Neural crest cell (in vitro differentiated cells): Measurements from ENCODE around the gene ZBTB21. TPM values are rescaled to one million over a fixed set of nuclear protein-coding genes. Genes with fewer than 3 reads are reported as not detected.
A peak's percentile ranks its signal among the peaks of the same experiment; 100 is the strongest.

Source experiments
- DNase-seq: peaks from one replicate; pipeline ENCODE4 v3.0.0; 2021; ENCODE audit warnings: low read depth, mixed read lengths, low spot score
- H3K27ac Mint-ChIP-seq: one replicate; pipeline ENCODE4 v1.8.0; 2021; ENCODE audit warnings: mild to moderate bottlenecking, mixed read lengths; ENCODE audit not compliant: unreplicated experiment
- H3K27me3 Mint-ChIP-seq: 2 replicates; pipeline ENCODE4 v1.8.0; 2021; ENCODE audit warnings: low read depth, mild to moderate bottlenecking, mixed read lengths
- H3K36me3 Mint-ChIP-seq: 2 replicates; pipeline ENCODE4 v1.8.0; 2021; ENCODE audit warnings: low read depth, mild to moderate bottlenecking, mixed read lengths
- H3K4me1 Mint-ChIP-seq: 2 replicates; pipeline ENCODE4 v1.8.0; 2021; ENCODE audit warnings: mixed read lengths
- H3K4me3 Mint-ChIP-seq: one replicate; pipeline ENCODE4 v1.8.0; 2021; ENCODE audit warnings: mild to moderate bottlenecking, mixed read lengths
- H3K9me3 Mint-ChIP-seq: 2 replicates; pipeline ENCODE4 v1.8.0; 2021; ENCODE audit warnings: mixed read lengths
- total RNA-seq: library from RNA; stranded (reverse); gene quantifications from 2 replicates; pipeline ENCODE4 v1.2.1, GENCODE V29; 2021
- TF ChIP-seq, protein P1 (sequence below): fragments of 200-600 bp; sonication (generic); conservative IDR thresholded peaks from 2 replicates; pipeline ENCODE4 v1.5.0; 2021; ENCODE audit warnings: antibody characterized with exemption, mild to moderate bottlenecking

Gene ZBTB21
- total RNA-seq, 1 donor from 2014 or later, result 16.4 TPM

DNA sequence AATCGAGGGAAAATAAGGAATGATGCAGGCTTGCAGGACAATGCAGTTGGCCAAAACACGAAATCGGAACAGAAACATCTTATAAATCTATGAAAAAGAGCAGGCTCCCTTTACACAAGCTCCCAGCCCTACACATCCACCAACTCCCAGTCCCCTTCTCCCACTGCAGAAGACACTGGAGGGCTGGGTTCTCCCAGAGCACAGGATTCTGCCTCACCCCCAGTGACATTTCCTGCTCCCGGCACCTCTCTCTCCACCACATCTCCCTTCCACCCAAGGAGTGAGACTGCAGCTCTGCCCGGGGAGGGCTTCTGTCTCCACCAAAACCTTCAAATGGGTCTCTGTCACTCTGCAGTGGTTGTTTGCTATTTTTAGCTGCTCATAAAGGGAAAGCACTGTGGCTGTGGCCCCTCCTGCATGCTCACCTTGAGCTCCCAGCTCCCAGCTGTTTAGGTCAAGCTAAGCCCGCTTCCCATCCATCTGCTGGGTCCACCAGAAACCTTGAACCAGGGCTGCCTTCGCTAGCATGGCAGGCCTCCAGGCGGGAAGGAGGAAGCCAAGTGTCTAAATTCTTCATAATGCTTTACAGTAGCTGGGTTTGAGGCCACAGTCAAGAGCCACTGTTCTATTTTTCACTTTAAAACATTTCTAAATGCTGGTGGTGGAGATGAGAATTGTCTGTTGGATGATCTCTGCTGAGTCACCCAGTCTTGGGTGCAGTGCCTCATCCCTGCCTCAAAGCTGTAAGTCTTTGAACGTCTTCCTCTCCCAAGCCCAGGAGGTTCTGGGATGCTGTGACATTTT lies 53.0 kb downstream of the ZBTB21 start:
- no peak for DNase-seq
- Mint-ChIP-seq H3K27ac (no peak overlapping the region), H3K4me3 (peak overlapping the region; percentile 32), H3K4me1 (peaks cover 41% of the 10 kb centered on the region), H3K27me3 (peaks cover 22% of the 10 kb centered on the region), H3K9me3 (no peaks in the 10 kb centered on the region), H3K36me3 (peaks cover 2% of the 10 kb centered on the region)
- TF ChIP-seq, protein P1, sequence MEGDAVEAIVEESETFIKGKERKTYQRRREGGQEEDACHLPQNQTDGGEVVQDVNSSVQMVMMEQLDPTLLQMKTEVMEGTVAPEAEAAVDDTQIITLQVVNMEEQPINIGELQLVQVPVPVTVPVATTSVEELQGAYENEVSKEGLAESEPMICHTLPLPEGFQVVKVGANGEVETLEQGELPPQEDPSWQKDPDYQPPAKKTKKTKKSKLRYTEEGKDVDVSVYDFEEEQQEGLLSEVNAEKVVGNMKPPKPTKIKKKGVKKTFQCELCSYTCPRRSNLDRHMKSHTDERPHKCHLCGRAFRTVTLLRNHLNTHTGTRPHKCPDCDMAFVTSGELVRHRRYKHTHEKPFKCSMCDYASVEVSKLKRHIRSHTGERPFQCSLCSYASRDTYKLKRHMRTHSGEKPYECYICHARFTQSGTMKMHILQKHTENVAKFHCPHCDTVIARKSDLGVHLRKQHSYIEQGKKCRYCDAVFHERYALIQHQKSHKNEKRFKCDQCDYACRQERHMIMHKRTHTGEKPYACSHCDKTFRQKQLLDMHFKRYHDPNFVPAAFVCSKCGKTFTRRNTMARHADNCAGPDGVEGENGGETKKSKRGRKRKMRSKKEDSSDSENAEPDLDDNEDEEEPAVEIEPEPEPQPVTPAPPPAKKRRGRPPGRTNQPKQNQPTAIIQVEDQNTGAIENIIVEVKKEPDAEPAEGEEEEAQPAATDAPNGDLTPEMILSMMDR, result no peak

DNA sequence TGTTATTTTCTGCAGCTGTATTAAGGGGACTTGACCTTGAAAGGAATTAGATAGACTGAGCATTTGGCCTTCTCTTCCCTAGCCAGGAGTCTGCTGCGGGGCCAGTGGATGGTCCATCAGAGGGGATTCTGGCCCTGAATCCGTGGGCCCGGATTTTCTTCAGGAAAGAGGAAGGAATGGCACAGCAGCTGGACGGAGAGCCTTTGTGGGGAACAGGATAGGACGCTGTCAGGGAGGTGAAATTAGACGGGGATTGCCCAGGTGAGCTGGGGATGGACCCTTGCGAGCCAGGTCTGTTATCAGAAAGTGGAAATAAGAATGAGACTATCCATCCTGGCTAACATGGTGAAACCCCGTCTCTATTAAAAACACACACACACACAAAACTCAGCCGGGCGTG lies 54.6 kb downstream of the ZBTB21 start:
- H3K27ac Mint-ChIP-seq, result no peak overlapping the region
- DNase-seq, result no peak
- H3K27me3 Mint-ChIP-seq, result peaks cover 32% of the 10 kb centered on the region
- H3K4me1 Mint-ChIP-seq, result peaks cover 37% of the 10 kb centered on the region
- no peak overlapping the region for H3K4me3 Mint-ChIP-seq
- H3K36me3 Mint-ChIP-seq, result peaks cover 2% of the 10 kb centered on the region
- no peaks in the 10 kb centered on the region for H3K9me3 Mint-ChIP-seq
- TF ChIP-seq, protein P1, result no peak

DNA sequence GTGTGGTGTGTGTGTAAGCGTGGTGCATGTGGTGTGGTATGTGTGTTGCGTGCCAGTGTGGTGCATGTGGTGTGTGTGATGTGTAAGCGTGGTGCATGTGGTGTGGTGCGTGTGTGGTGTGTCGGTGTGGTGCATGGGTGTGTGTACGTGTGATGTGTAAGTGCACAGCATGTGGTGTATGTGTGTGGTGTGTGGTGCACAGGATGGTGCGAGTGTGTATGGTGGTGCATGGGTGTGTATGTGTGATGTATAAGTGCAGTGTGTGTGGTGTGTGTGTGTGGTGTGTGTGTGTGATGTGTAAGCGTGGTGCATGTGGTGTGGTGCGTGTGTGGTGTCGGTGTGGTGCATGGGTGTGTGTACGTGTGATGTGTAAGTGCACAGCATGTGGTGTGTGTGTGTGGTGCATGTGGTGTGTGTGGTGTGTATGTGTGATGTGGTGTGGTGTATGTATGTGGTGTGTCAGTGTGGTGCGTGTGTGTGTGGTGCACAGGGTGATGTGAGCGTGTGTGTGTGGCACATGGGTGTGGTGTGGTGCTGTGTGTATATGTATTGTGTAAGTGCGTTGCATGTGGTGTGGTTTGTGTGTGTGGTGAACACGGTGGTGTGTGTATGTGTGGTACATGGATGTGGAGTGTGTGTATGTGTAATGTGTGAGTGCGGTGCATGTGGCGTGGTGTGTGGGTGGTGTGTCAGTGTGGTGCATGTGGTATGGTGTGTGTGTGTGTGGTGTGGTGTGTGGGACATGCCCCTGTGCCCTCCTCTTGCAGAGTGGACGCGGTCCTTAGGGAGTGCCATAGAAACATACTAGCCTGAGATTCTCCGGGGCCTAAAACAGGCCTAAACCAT lies 55.3 kb downstream of the ZBTB21 start:
- Mint-ChIP-seq H3K9me3 (no peaks in the 10 kb centered on the region), H3K4me3 (no peak overlapping the region), H3K36me3 (peaks cover 2% of the 10 kb centered on the region), H3K27me3 (peaks cover 34% of the 10 kb centered on the region), H3K4me1 (peaks cover 33% of the 10 kb centered on the region), H3K27ac (no peak overlapping the region)
- TF ChIP-seq, protein P1, result no peak
- DNase-seq, result no peak

DNA sequence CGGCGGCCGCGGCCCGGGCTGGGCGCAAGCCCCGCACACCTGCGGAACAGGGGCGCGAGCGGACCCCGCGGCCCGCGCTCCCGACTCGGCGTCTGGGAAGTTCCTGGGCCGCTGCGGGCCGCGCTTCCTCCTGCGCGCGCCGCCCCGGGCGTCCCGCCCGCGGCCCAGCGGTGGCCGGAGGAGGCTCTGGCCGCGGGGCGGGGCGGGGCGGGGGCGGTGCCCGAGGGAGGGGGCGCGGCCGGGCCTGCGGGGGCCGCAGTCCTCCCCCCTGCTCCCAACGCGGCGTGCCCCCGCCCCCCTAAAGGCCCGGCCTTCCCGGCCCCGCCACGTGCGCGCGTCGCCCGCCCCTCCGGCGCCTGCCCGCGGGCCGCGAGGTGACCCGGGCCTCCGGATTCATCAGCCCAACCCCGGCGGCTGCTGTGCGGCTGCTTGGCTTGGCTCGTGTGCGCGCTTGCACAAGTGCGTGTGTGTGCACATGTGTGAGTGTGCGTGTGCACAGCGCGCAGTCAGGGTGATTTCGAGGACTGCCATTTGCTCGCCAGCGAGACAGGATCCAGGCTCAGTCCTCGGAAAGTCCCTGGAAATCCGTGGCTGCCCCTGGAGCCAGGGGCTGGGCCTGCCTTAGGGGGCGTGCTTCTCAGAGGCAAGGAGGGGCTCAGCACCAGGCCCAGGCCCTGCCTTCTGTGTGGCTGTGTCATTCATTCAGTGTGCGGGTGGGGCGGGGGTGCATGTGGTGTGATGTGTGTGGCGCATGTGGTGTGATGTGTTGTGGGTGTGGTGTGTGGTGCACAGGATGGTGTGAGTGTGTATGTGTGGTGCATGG lies 56.1 kb downstream of the ZBTB21 start, which contains the start of gene C2CD2:
Gene C2CD2, minus strand, starts transcription at position 188 of the 823 bp plus-strand sequence. CDS start 370 bp downstream, outside the sequence.
- peaks cover 2% of the 10 kb centered on the region for H3K36me3 Mint-ChIP-seq
- H3K9me3 Mint-ChIP-seq, result no peaks in the 10 kb centered on the region
- H3K27me3 Mint-ChIP-seq, result peaks cover 34% of the 10 kb centered on the region
- DNase-seq, result peak; percentile 37
- TF ChIP-seq, protein P1, result no peak
- H3K4me1 Mint-ChIP-seq, result peaks cover 32% of the 10 kb centered on the region
- H3K4me3 Mint-ChIP-seq, result peak within 1 kb of the TSS; percentile 77
- no peak within 1 kb of the TSS for H3K27ac Mint-ChIP-seq

DNA sequence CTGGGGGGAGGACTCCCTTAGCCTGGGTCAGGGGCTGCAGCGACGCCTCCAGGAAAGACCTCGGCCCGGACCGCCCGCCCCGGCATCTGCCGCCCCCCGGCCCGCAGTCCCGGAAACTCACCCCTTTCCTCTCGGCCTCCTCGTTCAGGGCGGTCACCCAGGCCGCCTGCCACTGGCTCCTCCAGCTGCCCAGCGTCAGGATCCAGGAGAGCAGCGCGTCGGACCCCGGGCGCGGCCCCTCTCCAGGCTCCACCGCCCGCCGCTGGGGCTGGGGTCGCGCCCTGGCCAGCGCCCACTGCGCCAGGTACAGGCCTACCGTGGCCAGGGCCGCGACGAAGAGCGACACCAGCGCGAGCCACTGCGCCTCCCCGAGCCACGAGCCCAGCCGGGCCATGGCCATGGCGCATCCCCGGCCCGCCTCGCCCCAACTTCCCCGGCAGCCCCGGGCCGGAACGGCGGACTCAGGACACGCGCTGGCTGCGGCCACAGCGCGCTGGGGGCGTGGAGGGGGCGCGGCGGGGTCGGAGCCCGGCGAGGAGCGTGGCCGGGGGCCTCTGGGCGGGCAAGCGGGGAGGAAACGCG lies 56.8 kb downstream of the ZBTB21 start:
- Mint-ChIP-seq H3K27ac (no peak overlapping the region), H3K9me3 (no peaks in the 10 kb centered on the region), H3K4me3 (peak overlapping the region; percentile 73), H3K4me1 (peaks cover 31% of the 10 kb centered on the region), H3K36me3 (peaks cover 2% of the 10 kb centered on the region), H3K27me3 (peaks cover 34% of the 10 kb centered on the region)
- no peak for DNase-seq
- TF ChIP-seq, protein P1, result no peak
